GM06990 (cell line): ENCODE data around the gene LRWD1.

Source experiments
- DNase-seq: peaks from one replicate; pipeline ENCODE4 v3.0.0-alpha.2; 2011; ENCODE audit not compliant: insufficient read length; ENCODE audit errors: extremely low read depth
- H3K27me3 ChIP-seq: replicated peaks from 2 replicates; pipeline ENCODE4 v1.6.0; 2011; ENCODE audit warnings: low read length; ENCODE audit not compliant: control insufficient read depth, insufficient read depth
- H3K36me3 ChIP-seq: 2 replicates; pipeline ENCODE4 v1.5.1; 2011; ENCODE audit warnings: low read length; ENCODE audit not compliant: control insufficient read depth, insufficient read depth
- H3K4me3 ChIP-seq: replicated peaks from 2 replicates; pipeline ENCODE4 v1.5.1; 2011; ENCODE audit warnings: low read depth, mild to moderate bottlenecking, control low read depth, low read length
- TF ChIP-seq, protein P1 (sequence below): IDR thresholded peaks from 2 replicates; pipeline ENCODE4 v1.5.1; 2011; ENCODE audit warnings: low read length, control low read depth, mild to moderate bottlenecking, inconsistent platforms; ENCODE audit not compliant: insufficient read depth, poor library complexity, severe bottlenecking

Gene LRWD1

DNA sequence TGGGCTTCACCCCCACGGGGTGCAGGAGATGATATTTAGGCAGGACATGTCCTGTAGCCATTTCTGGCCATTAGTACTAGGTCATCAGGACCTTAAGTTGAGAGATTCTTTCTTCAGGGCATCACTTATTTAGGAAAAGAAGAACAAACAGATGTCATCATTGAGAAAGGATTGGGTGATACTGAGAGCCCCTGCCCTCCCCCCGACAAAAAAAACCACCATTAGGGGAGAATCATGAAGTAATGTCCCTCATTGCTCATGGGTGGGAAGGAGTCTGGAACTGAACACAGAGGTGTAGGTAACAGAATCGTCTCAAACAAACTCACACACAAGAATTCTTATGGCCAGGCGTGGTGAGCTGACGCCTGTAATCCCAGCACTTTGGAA, 37.8 kb upstream of the LRWD1 start:
- Histone ChIP-seq H3K27me3 (no peaks in the 10 kb centered on the region), H3K4me3 (peak overlapping the region; percentile 52), H3K36me3 (peaks cover 3% of the 10 kb centered on the region)
- DNase-seq, result no peak
- TF ChIP-seq, protein P1, sequence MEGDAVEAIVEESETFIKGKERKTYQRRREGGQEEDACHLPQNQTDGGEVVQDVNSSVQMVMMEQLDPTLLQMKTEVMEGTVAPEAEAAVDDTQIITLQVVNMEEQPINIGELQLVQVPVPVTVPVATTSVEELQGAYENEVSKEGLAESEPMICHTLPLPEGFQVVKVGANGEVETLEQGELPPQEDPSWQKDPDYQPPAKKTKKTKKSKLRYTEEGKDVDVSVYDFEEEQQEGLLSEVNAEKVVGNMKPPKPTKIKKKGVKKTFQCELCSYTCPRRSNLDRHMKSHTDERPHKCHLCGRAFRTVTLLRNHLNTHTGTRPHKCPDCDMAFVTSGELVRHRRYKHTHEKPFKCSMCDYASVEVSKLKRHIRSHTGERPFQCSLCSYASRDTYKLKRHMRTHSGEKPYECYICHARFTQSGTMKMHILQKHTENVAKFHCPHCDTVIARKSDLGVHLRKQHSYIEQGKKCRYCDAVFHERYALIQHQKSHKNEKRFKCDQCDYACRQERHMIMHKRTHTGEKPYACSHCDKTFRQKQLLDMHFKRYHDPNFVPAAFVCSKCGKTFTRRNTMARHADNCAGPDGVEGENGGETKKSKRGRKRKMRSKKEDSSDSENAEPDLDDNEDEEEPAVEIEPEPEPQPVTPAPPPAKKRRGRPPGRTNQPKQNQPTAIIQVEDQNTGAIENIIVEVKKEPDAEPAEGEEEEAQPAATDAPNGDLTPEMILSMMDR, result no peak

DNA sequence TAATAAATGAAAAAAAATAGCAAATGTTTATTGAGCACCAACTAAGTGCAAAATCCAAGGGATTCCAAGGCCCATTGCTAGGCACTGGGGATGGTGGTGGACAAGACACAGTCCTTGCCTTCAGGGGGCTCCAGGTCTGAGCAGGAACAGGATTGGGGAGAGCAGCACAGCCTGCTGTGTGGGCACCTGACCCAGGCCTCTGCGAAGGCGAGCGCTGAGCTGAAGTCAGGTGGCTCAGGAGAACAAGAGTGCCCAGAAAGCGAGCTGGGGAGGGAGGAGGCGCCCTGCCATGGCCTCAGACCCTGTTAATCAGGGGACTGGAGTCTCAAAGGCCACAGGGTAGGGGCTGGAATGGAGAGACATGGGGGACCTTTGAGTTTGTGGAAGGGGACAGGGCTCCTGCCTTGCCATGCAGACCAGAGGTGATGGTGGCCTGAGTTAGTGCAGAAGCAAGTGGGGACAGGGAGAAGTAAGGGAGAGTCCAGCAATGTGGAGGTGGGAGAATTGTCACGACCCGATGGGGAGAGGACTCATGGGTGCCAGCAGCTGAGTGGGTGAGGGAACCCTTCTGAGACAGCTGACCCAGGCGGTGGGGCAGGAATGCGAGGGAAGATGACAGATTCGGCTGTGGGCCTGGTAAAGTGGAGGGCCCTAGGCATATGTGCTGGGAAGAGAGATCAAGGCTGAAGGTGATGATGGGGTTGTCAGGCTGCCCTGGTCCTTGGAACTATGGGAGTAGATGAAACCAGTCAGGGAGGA, 35.5 kb upstream of the LRWD1 start:
- DNase-seq, result no peak
- TF ChIP-seq, protein P1, result no peak
- no peak overlapping the region for H3K4me3 ChIP-seq
- H3K36me3 ChIP-seq, result peaks cover 3% of the 10 kb centered on the region
- H3K27me3 ChIP-seq, result no peaks in the 10 kb centered on the region

DNA sequence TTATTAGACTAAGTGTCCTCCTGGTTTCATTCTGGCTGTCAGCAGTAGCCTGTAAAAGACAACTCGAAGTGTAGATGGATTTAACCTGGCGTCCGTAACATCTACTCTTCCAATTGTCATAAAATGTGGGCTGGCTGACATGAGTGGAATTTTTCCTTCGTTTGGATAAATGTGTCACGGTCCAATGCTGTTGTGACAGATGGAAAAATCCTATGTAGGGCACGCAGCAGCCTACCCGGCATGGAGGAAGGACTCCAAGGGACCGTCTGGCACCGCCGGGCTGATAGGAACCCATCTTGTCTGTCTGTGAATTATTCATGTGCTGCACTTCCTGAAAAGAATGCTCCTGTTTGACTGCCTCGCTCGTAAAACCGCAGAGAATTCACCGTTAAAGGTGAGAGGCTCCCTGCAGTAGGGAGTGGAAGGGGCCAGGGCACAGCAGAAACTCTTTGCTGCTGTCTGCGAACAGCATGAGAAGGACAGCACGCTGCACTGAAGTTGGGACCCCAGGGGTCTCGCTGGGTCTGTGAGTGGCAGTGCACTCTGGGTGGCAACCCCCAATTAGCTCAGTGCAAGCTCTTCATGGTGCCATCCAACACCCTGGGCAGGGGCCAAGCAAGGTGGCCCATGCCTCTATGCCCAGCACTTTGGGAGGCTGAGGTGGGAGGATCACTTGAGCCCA, 33.0 kb upstream of the LRWD1 start:
- H3K36me3 ChIP-seq, result peaks cover 3% of the 10 kb centered on the region; the same call in 1 of the 2 replicates
- no peaks in the 10 kb centered on the region for H3K27me3 ChIP-seq
- DNase-seq, result peak; percentile 71
- no peak overlapping the region for H3K4me3 ChIP-seq
- TF ChIP-seq, protein P1, result no peak

DNA sequence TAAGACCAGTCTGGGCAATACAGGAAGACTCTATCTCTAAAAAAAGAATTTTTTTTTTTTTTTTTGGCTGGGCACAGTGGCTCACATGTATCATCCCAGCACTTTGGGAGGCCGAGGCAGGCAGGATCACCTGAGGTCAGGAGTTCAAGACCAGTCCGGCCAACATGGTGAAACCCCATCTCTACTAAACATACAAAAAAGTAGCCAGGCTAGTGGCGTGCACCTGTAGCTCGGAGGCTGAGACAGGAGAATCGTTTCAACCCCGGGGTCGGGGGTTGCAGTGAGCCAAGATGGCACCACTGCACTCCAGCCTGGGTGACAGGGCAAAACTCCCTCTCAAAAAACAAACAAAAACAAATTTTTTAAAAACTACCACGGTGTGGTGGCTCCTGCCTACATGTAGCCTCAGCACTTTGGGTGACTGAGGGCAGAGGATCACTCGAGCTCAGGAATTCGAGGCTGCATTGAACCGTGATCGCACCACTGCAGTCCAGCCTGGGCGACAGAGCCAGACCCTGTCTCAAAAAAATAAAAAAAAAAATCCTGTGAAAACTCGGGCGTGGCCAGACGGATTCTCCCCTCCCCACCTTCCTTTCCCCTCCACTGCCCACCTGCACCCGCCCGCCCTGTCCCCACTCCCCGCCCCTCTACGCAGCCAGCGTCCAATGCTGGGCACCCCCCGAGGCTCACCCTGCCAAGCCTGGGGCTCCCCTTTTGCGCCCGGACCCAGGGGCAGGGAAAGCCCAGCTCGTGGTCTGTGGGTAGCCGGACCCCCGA, 32.2 kb upstream of the LRWD1 start:
- peak; percentile 69 for DNase-seq
- H3K4me3 ChIP-seq, result peak overlapping the region; percentile 64
- TF ChIP-seq, protein P1, result no peak
- no peaks in the 10 kb centered on the region for H3K27me3 ChIP-seq
- peaks cover 3% of the 10 kb centered on the region for H3K36me3 ChIP-seq

DNA sequence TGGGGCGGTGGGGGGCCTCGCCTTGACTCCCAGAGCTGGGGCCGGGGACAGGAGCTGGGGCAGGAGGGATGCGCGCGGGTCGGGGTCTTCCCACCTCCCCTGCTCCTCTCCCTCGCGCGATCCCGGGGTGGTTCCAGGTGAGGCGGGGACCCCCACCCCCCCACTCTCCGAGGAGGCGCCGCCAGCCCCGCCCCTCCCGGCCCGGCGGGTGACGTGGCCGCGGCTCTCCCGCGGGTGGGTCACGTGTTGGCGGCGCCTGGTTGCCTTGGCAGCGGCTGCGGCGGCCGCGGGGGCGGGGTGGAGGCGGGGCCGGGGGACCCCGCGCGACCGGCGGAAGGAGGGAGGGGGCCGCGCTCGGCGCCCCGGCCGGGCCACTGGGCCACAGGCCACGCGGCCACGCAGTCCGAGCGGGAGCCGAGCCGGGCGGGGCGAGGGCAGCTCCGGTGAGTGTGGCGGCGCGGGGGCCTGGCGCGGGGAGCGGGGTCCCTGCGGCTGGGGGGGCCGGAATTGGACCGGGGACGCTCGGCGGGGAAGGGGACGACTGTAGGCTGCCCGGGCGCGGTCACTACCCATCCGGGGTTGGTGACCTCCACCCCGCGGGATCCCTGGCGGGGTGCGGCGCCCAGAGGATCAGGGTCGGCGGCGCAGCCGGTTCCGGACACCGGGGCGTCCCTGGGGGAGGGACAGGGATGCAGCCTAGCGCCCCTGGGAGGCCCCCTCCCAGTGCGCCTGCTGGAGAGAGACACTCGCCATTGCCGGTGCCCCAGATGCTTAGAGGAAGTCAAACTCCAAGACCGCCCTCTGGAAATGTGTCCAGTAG, 31.4 kb upstream of the LRWD1 start, which contains the start of gene ORAI2:
Gene ORAI2 (plus strand): TSS at position 357 of the 820 bp plus-strand sequence. CDS start 5,382 bp downstream, outside the sequence.
- peak; percentile 86 for DNase-seq
- Histone ChIP-seq H3K36me3 (peaks cover 3% of the 10 kb centered on the region), H3K4me3 (peak within 1 kb of the TSS; percentile 84), H3K27me3 (no peaks in the 10 kb centered on the region)
- TF ChIP-seq, protein P1, result peak; percentile 12
